H4 (cell line): ENCODE results near the gene P2RX4. TPM values are rescaled to one million over a fixed set of nuclear protein-coding genes. Genes with fewer than 3 reads are reported as not detected.
"Not testable (repeated sequence)": the region's sequence is repeated elsewhere in the genome, so short reads cannot be mapped to it uniquely, and the experiment has no call there.

Source experiments
- DNase-seq: peaks from one replicate; pipeline ENCODE4 v3.0.0-alpha.2; 2015; ENCODE audit warnings: low spot score
- total RNA-seq: library from RNA; depleted of rRNA; stranded (reverse); fragments of >200 nt; shearing (Covaris generic); gene quantifications from 2 replicates; pipeline ENCODE4 v1.2.3, GENCODE V29; 2014

P2RX4 gene
- total RNA-seq, 1 experiment from 2014 or later: 52.3 TPM

- no peak for DNase-seq
Measured at GRCh38 chr12:121189131-121189530, 20.8 kb upstream of the P2RX4 start.

GRCh38 chr12:121189619-121190155 lies 20.2 kb upstream of the P2RX4 start:
- DNase-seq: no peak

- peak; percentile 55 for DNase-seq
Measured at GRCh38 chr12:121190523-121191031, 19.4 kb upstream of the P2RX4 start.

DNA sequence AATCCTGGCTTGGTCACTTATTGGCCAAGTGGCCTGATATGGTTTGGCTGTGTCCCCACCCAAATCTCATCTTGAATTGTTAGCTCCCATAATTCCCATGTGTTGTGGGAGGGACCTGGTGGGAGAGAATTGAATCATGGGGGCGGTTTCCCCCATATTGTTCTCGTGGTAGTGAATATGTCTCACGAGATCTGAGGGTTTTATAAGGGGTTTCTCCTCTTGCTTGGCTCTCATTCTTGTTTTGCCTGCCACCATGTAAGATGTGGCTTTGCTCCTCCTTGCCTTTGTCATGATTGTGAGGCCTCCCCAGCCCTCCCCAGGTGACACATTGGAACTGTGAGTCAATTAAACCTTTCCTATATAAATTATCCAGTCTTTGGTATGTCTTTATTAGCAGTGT lies 18.8 kb upstream of the P2RX4 start:
- DNase-seq: no peak

DNA sequence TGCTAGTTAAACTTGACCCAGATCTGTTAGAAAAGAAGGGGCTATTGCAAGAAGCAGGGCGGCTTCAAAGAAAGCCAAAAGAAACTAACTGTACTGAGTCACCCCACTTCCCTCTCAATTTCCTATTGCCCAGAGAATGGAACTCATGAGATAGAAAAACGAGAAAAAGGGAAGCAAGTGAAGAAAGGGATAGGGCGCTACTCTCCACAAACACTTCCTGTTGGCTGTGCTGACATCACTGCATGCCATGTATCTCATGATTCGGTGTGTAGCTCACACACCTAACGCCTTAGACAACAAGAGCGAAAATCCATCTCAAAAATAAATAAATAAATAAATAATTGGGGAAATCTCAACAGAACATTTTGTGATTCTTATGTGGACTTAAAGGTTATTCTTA lies 13.0 kb upstream of the P2RX4 start:
- DNase-seq: no peak

GRCh38 chr12:121198949-121199348 lies 11.0 kb upstream of the P2RX4 start:
- no peak for DNase-seq

DNA sequence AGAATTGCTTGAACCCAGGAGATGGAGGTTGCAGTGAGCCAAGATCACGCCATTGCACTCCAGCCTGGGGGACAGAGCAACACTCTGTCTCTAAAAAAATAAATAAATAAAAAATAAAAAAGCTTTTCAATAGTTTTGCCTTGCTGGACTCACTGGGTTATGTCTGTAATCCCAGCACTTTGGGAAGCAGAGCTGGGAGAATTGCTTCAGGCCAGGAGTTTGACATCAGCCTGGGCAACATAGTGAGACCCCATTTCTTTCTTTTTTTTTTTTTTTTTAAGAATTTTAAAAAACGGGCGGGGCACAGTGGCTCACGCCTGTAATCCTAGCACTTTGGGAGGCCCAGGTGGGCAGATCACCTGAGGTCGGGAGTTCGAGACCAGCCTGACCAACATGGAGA lies 8.8 kb upstream of the P2RX4 start:
- not testable (repeated sequence) for DNase-seq

DNA sequence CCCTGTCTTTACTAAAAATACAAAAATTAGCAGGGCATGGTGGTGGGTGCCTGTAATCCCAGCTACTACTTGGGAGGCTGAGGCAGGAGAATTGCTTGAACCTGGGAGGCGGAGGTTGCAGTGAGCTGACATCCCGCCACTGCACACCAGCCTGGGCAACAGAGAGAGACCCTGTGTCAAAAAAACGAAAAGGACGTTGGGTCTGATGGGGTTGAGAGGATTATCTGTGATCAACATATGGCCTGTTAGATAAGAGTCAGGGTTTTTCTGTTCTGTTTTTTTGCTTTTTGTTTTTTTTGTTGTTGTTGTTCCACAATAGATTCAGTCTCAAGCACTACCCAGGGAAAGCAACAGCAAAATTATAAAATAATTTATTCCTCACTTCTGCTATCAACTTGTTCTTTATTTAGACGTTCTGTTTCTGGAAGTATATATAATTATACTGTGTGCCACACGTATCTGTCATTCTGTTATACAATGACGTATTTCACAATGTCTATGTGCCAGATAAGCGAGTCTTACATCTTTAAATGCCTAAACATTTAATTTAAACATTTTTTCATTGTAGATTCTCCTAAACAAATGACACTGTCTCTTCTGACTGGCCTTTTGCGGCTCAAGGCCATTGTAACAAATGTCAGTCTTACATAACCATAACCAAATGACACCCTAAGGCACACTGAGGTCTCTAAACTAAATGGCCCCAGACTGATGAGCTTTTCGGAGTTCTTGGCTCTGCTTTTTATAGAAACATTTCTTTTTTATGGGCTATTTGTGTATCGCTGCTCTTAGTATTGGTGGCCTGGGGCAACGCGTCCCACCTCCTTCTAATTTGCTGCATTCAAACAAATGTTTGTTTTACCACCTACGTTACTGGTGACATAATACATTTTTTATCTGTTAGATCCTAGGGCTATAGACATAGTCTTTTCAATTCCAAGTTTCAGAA lies 7.2 kb upstream of the P2RX4 start:
- no peak for DNase-seq

- DNase-seq: no peak
Measured at GRCh38 chr12:121203482-121203881, 6.4 kb upstream of the P2RX4 start.

GRCh38 chr12:121205491-121205890 lies 4.4 kb upstream of the P2RX4 start:
- DNase-seq: no peak

- DNase-seq: not testable (repeated sequence)
Measured at GRCh38 chr12:121208571-121208970, 1.4 kb upstream of the P2RX4 start.

DNA sequence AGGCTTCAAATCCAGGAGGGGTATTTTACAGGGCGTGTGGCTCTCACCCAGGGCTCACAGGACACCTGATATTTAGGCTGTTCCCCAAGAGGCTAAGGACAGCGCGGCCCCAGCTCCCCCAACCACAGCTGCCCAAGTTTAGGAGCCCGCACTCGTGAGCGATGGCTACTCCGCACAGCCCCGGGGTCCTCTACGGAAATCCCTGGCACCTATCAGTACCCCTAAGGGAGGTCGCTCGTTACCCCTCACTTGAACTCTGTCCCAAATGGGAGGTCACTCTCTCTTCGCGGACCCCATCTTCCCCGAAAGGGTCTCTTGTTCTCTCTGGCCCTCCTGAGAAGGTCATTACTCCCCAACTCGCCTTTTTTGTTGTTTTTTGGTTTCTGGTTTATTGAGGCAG lies 708 bp upstream of the P2RX4 start:
- no peak for DNase-seq

DNA sequence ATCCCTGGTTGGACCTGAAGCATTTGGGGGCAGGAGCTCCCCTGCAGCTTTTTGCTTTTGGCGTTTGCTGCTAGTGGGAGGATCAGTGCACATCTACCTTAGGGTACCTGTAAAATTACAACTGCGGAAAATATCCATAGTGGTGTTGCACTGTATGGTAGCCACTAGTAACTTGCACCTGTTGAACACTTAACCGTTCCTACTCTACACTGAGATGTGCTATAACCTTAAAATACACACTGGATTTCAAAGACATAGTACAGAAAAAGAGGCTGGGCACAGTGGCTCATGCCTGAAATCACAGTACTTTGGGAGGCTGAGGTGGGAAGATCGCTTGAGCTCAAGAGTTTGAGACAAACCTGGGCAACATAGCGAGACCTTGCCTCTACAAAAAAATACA lies 2.9 kb downstream of the P2RX4 start:
- DNase-seq: no peak

GRCh38 chr12:121214166-121214777 lies 4.3 kb downstream of the P2RX4 start:
- no peak for DNase-seq

DNA sequence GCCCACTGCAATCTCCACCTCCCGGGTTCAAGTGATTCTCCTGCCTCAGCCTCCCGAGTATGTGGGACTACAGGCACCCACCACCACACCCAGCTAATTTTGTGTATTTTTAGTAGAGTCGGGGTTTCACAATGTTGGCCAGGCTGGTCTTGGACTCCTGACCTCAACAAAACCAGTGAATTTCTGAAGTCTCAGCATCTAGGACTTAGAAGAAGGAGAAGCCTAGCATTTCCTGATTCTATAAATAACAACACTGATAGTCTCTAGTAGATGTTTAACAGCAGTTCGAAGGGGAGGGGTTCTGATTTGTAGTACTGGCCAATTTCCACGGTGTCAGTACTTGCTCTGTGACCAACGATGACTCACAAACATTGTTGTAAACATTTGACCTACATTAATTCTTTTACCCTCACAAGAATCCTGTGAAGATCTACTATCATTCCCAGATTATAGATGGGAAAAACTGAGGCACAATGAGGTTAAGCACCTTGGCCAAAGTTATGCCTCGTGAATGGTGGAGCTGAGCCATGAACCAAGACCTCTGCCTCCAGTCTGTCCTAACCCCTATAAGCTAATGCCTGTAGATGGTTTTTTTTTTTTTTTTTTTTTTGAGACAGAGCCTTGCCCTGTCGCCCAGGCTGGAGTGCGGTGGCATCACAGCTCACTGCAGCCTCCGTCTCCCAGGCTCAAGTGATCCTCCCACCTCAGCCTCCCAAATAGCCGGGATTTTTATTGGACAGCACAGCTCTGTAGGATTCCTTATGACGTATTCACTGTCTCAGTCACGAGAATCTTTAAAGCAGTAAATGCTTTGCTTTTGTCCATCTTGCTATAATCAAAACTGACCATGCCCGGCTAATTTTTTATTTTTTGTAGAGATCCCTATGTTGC lies 5.2 kb downstream of the P2RX4 start:
- peak; percentile 82 for DNase-seq

GRCh38 chr12:121216102-121216501 lies 6.2 kb downstream of the P2RX4 start:
- no peak for DNase-seq

GRCh38 chr12:121217063-121217462 lies 7.1 kb downstream of the P2RX4 start:
- no peak for DNase-seq

DNA sequence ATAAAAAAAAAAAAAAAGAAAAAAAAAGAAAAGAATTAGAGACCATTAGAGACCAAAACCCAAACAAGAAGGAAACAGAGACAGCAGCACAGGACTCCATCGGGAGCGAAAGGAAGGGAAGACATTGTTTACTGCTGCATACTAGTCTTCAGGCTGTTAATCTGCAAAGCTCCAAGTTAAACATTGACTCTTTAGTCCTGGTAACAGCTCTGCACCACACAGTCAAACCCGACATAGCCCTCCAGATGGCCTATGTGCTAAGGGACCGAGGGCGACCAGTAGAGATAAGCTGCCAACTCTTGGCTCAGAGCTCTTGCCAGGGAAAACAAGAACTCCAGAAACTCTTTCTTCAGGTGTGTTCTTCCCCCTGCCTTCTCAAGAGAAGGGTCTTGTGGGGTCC lies 7.8 kb downstream of the P2RX4 start:
- DNase-seq: no peak

DNA sequence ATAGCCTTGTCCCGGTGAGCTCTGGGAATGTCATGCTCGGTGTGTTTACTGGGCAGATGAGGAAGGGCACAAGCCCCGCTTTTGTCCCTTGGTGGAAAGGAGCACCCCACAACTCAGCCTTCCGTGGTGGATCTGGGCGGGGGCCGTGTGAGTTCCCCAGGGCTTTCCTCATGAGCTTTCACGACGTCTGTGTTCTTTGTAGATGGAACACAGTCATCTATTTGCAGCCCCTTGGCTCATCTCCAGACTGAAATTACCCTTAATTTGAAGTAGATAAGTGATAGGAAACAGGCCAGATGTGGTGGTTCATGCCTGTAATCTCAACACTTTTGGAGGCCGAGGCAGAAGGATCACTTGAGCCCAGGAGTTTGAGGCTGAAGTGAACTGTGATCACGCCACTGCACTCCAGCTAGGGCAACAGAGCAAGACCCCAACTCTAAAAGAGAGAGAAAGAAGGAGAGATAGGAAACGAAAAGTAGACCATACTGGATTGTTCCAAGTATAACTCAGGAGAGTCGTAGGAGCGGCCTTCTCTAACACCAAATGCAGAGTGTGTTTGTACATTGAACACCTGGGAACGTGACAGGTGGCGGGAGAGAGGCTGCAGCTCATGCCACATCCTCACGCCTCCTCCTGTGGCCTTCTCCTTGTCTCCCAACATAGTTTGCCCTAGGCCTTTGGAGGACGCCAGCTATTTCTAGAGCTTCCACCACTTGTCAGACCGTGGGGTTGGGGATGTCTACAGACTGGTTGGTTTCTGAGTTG lies 8.8 kb downstream of the P2RX4 start:
- no peak for DNase-seq

DNA sequence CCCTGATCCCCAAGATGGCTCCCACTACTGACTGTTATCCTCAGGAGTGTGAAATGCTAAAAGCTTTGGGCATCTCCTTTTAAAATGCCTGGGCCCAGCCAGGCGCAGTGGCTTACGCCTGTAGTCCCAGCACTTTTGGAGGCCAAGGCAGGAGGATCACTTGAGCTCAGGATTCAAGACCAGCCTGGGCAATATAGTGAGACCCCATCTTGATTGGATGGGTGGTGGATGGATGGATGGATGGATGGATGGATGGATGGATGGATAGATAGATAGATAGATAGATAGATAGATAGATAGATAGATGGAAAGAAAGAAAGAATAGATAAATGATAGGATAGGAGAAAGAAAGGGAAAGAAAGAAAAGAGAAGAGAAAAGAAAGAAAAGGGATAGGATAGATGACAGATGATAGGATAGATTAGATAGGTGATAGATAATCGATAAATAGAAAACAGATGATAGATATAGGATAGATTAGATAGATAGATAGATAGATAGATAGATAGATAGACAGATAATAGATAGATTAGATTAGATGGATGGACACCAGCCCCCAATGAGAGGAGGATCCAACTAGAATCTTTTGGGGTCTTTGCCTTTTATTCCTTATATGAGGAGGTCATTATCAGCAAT lies 9.5 kb downstream of the P2RX4 start:
- no peak for DNase-seq
